ENCODE data around the gene DISP3. TPM values are rescaled to one million over a fixed set of nuclear protein-coding genes. Genes with fewer than 3 reads are reported as not detected.

DISP3 gene
- total and polyA plus RNA-seq, 4 donors, result 0.04 to 0.18 (median 0.07) TPM; not detected in 1

GRCh38 chr1:11535761-11536572 lies 57.0 kb downstream of the DISP3 start:
- no peak for DNase-seq
- H3K9ac ChIP-seq (ENCODE audit: insufficient read depth in 1 of 2, low read length in 2 of 2), result no peak overlapping the region
- H3K27me3 ChIP-seq (ENCODE audit: control insufficient read depth in 3 of 3, insufficient read depth in 3 of 3, low read length in 2 of 3), result peaks cover 0 to 3% (median 0%) of the 10 kb centered on the region in 3 donors
- ATAC-seq (ENCODE audit: insufficient read depth, low FRiP score), result no peak
- no peak overlapping the region for H3K27ac ChIP-seq (ENCODE audit: low read depth in 1 of 2, low read length in 1 of 2)
- H3K9me3 ChIP-seq (ENCODE audit: control insufficient read depth in 4 of 4, insufficient read depth in 3 of 4, low read length in 3 of 4), result peaks cover 0 to 8% (median 0%) of the 10 kb centered on the region in 4 donors
- no peak overlapping the region for H3K4me3 ChIP-seq
- 90 to 92% methylated on average over 33 of the region's 33 CpGs for WGBS, 2 donors
- no peaks in the 10 kb centered on the region for H3K4me1 ChIP-seq (ENCODE audit: control insufficient read depth in 5 of 5, insufficient read depth in 5 of 5, low read length in 5 of 5)
- TF ChIP-seq CTCF (IDR thresholded peaks at IDR 0.05; ENCODE audit: control extremely low read depth, extremely low read depth), result no peak
- H3K36me3 ChIP-seq (ENCODE audit: control insufficient read depth in 4 of 4, insufficient read depth in 4 of 4, low read length in 4 of 4), result no peaks in the 10 kb centered on the region

DNA sequence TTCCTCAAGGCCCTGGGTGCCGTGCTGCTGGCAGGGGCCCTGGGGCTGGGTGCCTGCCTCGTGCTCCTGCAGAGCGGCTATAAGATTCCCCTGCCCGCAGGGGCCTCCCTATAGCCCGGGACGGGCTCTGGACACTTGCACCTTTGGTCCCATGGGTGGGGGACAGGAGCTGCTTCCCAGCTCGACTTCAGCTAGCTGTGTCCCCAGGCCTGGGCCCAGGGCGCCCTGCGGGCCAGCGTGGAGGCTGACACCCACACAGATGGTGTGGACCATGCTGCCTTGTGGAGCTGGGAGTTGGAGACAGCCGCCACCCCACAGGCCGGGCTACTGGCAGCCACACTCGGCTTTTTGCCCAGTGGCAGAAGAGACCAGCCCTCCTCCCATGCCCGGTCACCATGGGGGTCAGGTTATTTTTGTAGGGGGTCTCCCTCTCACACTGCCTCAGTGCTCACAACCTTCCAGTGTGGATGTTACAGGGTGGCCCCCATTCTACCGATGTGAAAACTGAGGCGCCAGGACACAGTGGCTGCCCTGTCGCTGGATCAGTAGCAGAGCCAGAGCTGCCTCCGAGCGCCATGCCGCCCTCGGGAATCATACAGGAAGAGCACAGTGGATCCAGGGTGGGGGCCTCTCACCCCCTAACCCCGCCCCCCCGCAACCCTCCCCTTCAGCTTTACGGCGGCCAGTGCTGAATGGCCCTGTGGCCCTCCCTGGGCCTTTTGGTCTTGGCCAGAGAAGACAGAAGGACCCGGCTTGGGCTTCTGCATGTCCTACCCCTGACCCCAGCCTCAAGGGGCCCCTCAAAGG lies 57.8 kb downstream of the DISP3 start:
- peaks cover 0 to 8% (median 0%) of the 10 kb centered on the region in 4 donors for H3K9me3 ChIP-seq (ENCODE audit: control insufficient read depth in 4 of 4, insufficient read depth in 3 of 4, low read length in 3 of 4)

DNA sequence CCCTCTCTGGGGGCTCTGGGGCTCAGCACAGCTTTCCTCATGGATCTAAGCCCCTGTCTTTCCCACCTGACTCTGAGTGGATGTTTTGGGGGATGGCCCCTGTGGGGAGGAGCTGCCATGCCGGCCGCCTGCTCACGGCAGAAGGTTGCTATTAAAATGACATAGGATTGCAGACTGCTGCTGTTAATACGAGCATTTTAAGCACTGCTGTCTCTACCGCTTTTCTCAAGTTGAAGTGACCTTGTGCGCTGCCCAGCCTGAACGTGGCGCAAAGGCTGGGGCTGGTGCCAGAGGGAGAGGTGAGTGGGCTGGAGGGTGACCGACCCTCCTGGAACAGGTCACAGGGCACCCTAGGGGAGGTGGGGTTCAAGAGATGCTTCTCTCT lies 58.4 kb downstream of the DISP3 start:
- DNase-seq (no peak), ATAC-seq (ENCODE audit: insufficient read depth, low FRiP score) (no peak)
- no peak overlapping the region for H3K27ac ChIP-seq (ENCODE audit: low read depth in 1 of 2, low read length in 1 of 2)
- no peak overlapping the region for H3K9ac ChIP-seq (ENCODE audit: insufficient read depth in 1 of 2, low read length in 2 of 2)
- peaks cover 0 to 8% (median 0%) of the 10 kb centered on the region in 4 donors for H3K9me3 ChIP-seq (ENCODE audit: control insufficient read depth in 4 of 4, insufficient read depth in 3 of 4, low read length in 3 of 4)
- 72 to 83% methylated on average over 9 of the region's 9 CpGs for WGBS, 2 donors
- H3K27me3 ChIP-seq (ENCODE audit: control insufficient read depth in 3 of 3, insufficient read depth in 3 of 3, low read length in 2 of 3), result peaks cover 0 to 3% (median 0%) of the 10 kb centered on the region in 3 donors
- no peaks in the 10 kb centered on the region for H3K4me1 ChIP-seq (ENCODE audit: control insufficient read depth in 5 of 5, insufficient read depth in 5 of 5, low read length in 5 of 5)
- no peaks in the 10 kb centered on the region for H3K36me3 ChIP-seq (ENCODE audit: control insufficient read depth in 4 of 4, insufficient read depth in 4 of 4, low read length in 4 of 4)
- no peak overlapping the region for H3K4me3 ChIP-seq
- no peak for TF ChIP-seq CTCF (IDR thresholded peaks at IDR 0.05; ENCODE audit: control extremely low read depth, extremely low read depth)

More for the DNA sequence above, 57.8 kb downstream of the DISP3 start:
- Histone ChIP-seq H3K4me3 (no peak overlapping the region), H3K27ac (ENCODE audit: low read depth in 1 of 2, low read length in 1 of 2) (no peak overlapping the region), H3K36me3 (ENCODE audit: control insufficient read depth in 4 of 4, insufficient read depth in 4 of 4, low read length in 4 of 4) (no peaks in the 10 kb centered on the region), H3K4me1 (ENCODE audit: control insufficient read depth in 5 of 5, insufficient read depth in 5 of 5, low read length in 5 of 5) (no peaks in the 10 kb centered on the region), H3K27me3 (ENCODE audit: control insufficient read depth in 3 of 3, insufficient read depth in 3 of 3, low read length in 2 of 3) (peaks cover 0 to 3% (median 0%) of the 10 kb centered on the region in 3 donors), H3K9ac (ENCODE audit: insufficient read depth in 1 of 2, low read length in 2 of 2) (no peak overlapping the region)
- WGBS, 2 donors, result 84% methylated on average over 26 of the region's 26 CpGs
- no peak for TF ChIP-seq CTCF (IDR thresholded peaks at IDR 0.05; ENCODE audit: control extremely low read depth, extremely low read depth)
- DNase-seq (no peak), ATAC-seq (ENCODE audit: insufficient read depth, low FRiP score) (no peak)

Measured in lung (tissue), 12 donors.